ENCODE measurements around the gene CHN1.

CHN1 gene

GRCh38 chr2:174820361-174820760, 184.8 kb downstream of the CHN1 start:
- no peak for DNase-seq

- no peak for DNase-seq
These were observed 189.7 kb downstream of the CHN1 start for GRCh38 chr2:174815526-174815925.

GRCh38 chr2:174812037-174812436, 193.1 kb downstream of the CHN1 start:
- no peak for DNase-seq

GRCh38 chr2:174807931-174808330, 197.2 kb downstream of the CHN1 start:
- DNase-seq = no peak

- no peak for DNase-seq
These were observed 199.4 kb downstream of the CHN1 start for GRCh38 chr2:174805803-174806202.

GRCh38 chr2:174802459-174802858, 202.7 kb downstream of the CHN1 start:
- no peak for DNase-seq

- no peak for DNase-seq
These were observed 204.6 kb downstream of the CHN1 start for GRCh38 chr2:174800436-174801205.

- DNase-seq = no peak
These were observed 206.4 kb downstream of the CHN1 start for GRCh38 chr2:174798801-174799200.

- no peak for DNase-seq
These were observed 207.4 kb downstream of the CHN1 start for GRCh38 chr2:174797781-174798276.

GRCh38 chr2:174796319-174796771, 208.8 kb downstream of the CHN1 start:
- DNase-seq = no peak

- DNase-seq = no peak
These were observed 210.3 kb downstream of the CHN1 start for GRCh38 chr2:174794851-174795374.

- DNase-seq = no peak
These were observed 212.7 kb downstream of the CHN1 start for GRCh38 chr2:174792309-174793025.

- DNase-seq = no peak
These were observed 213.4 kb downstream of the CHN1 start for GRCh38 chr2:174791746-174792280.

- no peak for DNase-seq
These were observed 214.2 kb downstream of the CHN1 start for GRCh38 chr2:174791020-174791419.

- no peak for DNase-seq
These were observed 216.2 kb downstream of the CHN1 start for GRCh38 chr2:174789001-174789400.

- DNase-seq = no peak
These were observed 216.8 kb downstream of the CHN1 start for GRCh38 chr2:174788291-174788929.

GRCh38 chr2:174787487-174788205, 217.5 kb downstream of the CHN1 start:
- DNase-seq = peak; percentile 57

GRCh38 chr2:174786066-174786725, 219.0 kb downstream of the CHN1 start:
- no peak for DNase-seq

- no peak for DNase-seq
These were observed 219.7 kb downstream of the CHN1 start for GRCh38 chr2:174785481-174785880.

GRCh38 chr2:174784909-174785308, 220.3 kb downstream of the CHN1 start:
- DNase-seq = no peak

GRCh38 chr2:174784316-174784715, 220.9 kb downstream of the CHN1 start:
- DNase-seq = no peak

GRCh38 chr2:174781996-174782395, 223.2 kb downstream of the CHN1 start:
- DNase-seq = no peak
